HUES6 (cell line): ENCODE results near the gene FAM50A.

ENCODE experiments used
- H3K27ac ChIP-seq: 2 replicates; pipeline ENCODE4 v1.7.0; 2013; ENCODE audit warnings: low read depth, mild to moderate bottlenecking, low read length, inconsistent platforms
- H3K27me3 ChIP-seq: 2 replicates; pipeline ENCODE4 v1.6.1; 2013; ENCODE audit warnings: low read length; ENCODE audit not compliant: control insufficient read depth, insufficient read depth
- H3K36me3 ChIP-seq: 2 replicates; pipeline ENCODE4 v1.6.1; 2013; ENCODE audit warnings: low read length; ENCODE audit not compliant: control insufficient read depth, insufficient read depth
- H3K4me1 ChIP-seq: 2 replicates; pipeline ENCODE4 v1.6.1; 2013; ENCODE audit warnings: low read length; ENCODE audit not compliant: control insufficient read depth, insufficient read depth
- H3K4me3 ChIP-seq: 2 replicates; pipeline ENCODE4 v1.5.1; 2013; ENCODE audit warnings: low read depth, low read length
- H3K9ac ChIP-seq: one replicate; pipeline ENCODE4 v1.6.1; 2013; ENCODE audit warnings: mild to moderate bottlenecking, low read length
- H3K9me3 ChIP-seq: 2 replicates; pipeline ENCODE4 v1.6.1; 2013; ENCODE audit warnings: low read depth, low read length; ENCODE audit not compliant: control insufficient read depth, insufficient read depth

Gene FAM50A

GRCh38 chrX:154467556-154467955 is 23.6 kb downstream of the FAM50A start:
- Histone ChIP-seq H3K27ac (no peak overlapping the region), H3K36me3 (peaks cover 83% of the 10 kb centered on the region), H3K9me3 (peaks cover 37% of the 10 kb centered on the region; the same call in 1 of the 2 replicates), H3K4me1 (no peaks in the 10 kb centered on the region), H3K4me3 (no peak overlapping the region), H3K9ac (no peak overlapping the region), H3K27me3 (no peaks in the 10 kb centered on the region)

GRCh38 chrX:154468217-154468616 is 24.3 kb downstream of the FAM50A start:
- Histone ChIP-seq H3K4me1 (no peaks in the 10 kb centered on the region), H3K9ac (no peak overlapping the region), H3K9me3 (peaks cover 38% of the 10 kb centered on the region; the same call in 1 of the 2 replicates), H3K27ac (no peak overlapping the region), H3K4me3 (no peak overlapping the region), H3K36me3 (peaks cover 77% of the 10 kb centered on the region), H3K27me3 (no peaks in the 10 kb centered on the region)

GRCh38 chrX:154469114-154469513 is 25.2 kb downstream of the FAM50A start:
- no peak overlapping the region for H3K9ac ChIP-seq
- H3K27me3 ChIP-seq: no peaks in the 10 kb centered on the region
- H3K9me3 ChIP-seq: peaks cover 41% of the 10 kb centered on the region; the same call in 1 of the 2 replicates
- no peak overlapping the region for H3K4me3 ChIP-seq
- peaks cover 72% of the 10 kb centered on the region for H3K36me3 ChIP-seq
- H3K27ac ChIP-seq: no peak overlapping the region
- no peaks in the 10 kb centered on the region for H3K4me1 ChIP-seq

- H3K27me3 ChIP-seq: no peaks in the 10 kb centered on the region
- H3K9ac ChIP-seq: no peak overlapping the region
- H3K4me1 ChIP-seq: no peaks in the 10 kb centered on the region
- H3K27ac ChIP-seq: no peak overlapping the region
- peaks cover 66% of the 10 kb centered on the region for H3K36me3 ChIP-seq
- no peak overlapping the region for H3K4me3 ChIP-seq
- H3K9me3 ChIP-seq: peaks cover 40% of the 10 kb centered on the region; the same call in 1 of the 2 replicates
Observed at GRCh38 chrX:154469880-154470279, 25.9 kb downstream of the FAM50A start.

GRCh38 chrX:154470434-154470833 is 26.5 kb downstream of the FAM50A start:
- Histone ChIP-seq H3K4me3 (no peak overlapping the region), H3K27me3 (no peaks in the 10 kb centered on the region), H3K4me1 (no peaks in the 10 kb centered on the region), H3K27ac (no peak overlapping the region), H3K9me3 (peaks cover 40% of the 10 kb centered on the region; the same call in 1 of the 2 replicates), H3K36me3 (peaks cover 61% of the 10 kb centered on the region), H3K9ac (no peak overlapping the region)

GRCh38 chrX:154470914-154471568 is 27.1 kb downstream of the FAM50A start:
- H3K27ac ChIP-seq: no peak overlapping the region
- no peaks in the 10 kb centered on the region for H3K27me3 ChIP-seq
- H3K4me3 ChIP-seq: no peak overlapping the region
- peaks cover 40% of the 10 kb centered on the region; the same call in 1 of the 2 replicates for H3K9me3 ChIP-seq
- no peaks in the 10 kb centered on the region for H3K4me1 ChIP-seq
- H3K9ac ChIP-seq: no peak overlapping the region
- H3K36me3 ChIP-seq: peaks cover 55% of the 10 kb centered on the region

- Histone ChIP-seq H3K9ac (no peak overlapping the region), H3K27ac (no peak overlapping the region), H3K4me1 (no peaks in the 10 kb centered on the region), H3K36me3 (peaks cover 45% of the 10 kb centered on the region), H3K9me3 (peaks cover 36% of the 10 kb centered on the region; the same call in 1 of the 2 replicates), H3K4me3 (no peak overlapping the region), H3K27me3 (no peaks in the 10 kb centered on the region)
Observed at GRCh38 chrX:154471839-154472684, 28.1 kb downstream of the FAM50A start.

- H3K9ac ChIP-seq: no peak overlapping the region
- no peak overlapping the region for H3K4me3 ChIP-seq
- no peaks in the 10 kb centered on the region for H3K27me3 ChIP-seq
- no peak overlapping the region for H3K27ac ChIP-seq
- H3K36me3 ChIP-seq: peaks cover 38% of the 10 kb centered on the region
- peaks cover 35% of the 10 kb centered on the region; the same call in 1 of the 2 replicates for H3K9me3 ChIP-seq
- H3K4me1 ChIP-seq: no peaks in the 10 kb centered on the region; the same call in 1 of the 2 replicates
Observed at GRCh38 chrX:154472685-154473632, 29.0 kb downstream of the FAM50A start.

GRCh38 chrX:154473683-154474082 is 29.7 kb downstream of the FAM50A start:
- no peak overlapping the region for H3K4me3 ChIP-seq
- H3K27me3 ChIP-seq: no peaks in the 10 kb centered on the region
- no peaks in the 10 kb centered on the region; the same call in 1 of the 2 replicates for H3K4me1 ChIP-seq
- peaks cover 32% of the 10 kb centered on the region for H3K36me3 ChIP-seq
- H3K9ac ChIP-seq: no peak overlapping the region
- H3K9me3 ChIP-seq: peaks cover 35% of the 10 kb centered on the region; the same call in 1 of the 2 replicates
- no peak overlapping the region for H3K27ac ChIP-seq

- H3K36me3 ChIP-seq: peaks cover 3% of the 10 kb centered on the region; the same call in 1 of the 2 replicates
- H3K9ac ChIP-seq: no peak overlapping the region
- H3K27ac ChIP-seq: no peak overlapping the region
Observed at GRCh38 chrX:154476821-154477220, 32.9 kb downstream of the FAM50A start.

More at GRCh38 chrX:154476821-154477220, 32.9 kb downstream of the FAM50A start:
- Histone ChIP-seq H3K9me3 (peaks cover 9% of the 10 kb centered on the region; the same call in 1 of the 2 replicates), H3K27me3 (no peaks in the 10 kb centered on the region), H3K4me3 (no peak overlapping the region), H3K4me1 (peaks cover 5% of the 10 kb centered on the region; the same call in 1 of the 2 replicates)
